Right hindlimb (tissue), 1 donor: ENCODE results near the gene CDC42EP4.

Experiments used
- DNase-seq: peaks from one replicate; pipeline ENCODE4 v3.0.0-alpha.2; 2018

Gene CDC42EP4, protein sequence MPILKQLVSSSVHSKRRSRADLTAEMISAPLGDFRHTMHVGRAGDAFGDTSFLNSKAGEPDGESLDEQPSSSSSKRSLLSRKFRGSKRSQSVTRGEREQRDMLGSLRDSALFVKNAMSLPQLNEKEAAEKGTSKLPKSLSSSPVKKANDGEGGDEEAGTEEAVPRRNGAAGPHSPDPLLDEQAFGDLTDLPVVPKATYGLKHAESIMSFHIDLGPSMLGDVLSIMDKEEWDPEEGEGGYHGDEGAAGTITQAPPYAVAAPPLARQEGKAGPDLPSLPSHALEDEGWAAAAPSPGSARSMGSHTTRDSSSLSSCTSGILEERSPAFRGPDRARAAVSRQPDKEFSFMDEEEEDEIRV

DNA sequence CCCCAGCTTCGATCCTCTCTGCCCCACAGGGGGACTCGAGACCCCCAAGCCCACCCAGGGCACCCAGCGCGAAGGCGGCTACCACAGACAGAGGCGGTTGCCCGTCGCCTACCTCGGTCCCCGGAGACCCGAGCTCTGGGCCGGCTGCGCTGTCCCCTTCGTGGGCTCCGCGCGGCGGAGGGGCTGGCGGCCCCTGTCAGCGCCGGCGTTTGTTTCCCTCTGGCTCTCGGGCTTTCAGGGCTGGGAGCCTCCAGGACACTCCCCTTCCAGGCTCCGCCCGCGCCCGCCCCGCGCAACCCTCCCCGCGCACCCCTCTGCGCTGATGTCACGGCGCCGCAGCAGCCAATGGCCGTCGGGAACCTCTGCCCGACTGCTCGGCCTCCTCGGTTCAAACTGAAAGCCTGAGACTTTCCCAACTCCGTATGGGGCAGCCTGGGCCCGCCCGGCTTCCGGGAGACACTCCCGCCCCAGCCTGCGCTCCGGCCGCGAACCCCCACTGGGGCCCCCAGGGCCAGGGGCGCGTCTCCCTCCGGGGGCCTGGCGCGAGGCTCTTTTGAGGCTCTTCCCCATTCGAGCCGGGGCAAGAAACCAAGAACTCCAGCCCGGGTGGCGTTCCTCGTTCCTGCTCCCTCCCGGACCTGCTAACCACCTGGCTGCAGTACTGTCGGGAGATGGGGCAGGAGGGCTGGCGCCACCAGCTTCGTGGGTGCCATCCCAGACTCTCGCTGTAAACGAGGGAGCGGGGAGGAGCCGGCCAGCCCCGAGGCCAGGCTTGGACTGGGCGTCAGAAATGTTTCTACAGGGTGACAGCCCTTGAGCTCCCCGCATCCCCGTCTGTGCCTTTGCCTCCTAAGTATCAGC, at the start of gene CDC42EP4:
Gene CDC42EP4 (minus strand): TSS at position 221 of the 861 bp plus-strand sequence. CDS start 25,501 bp downstream, outside the sequence.
- peak; percentile 98 for DNase-seq

DNA sequence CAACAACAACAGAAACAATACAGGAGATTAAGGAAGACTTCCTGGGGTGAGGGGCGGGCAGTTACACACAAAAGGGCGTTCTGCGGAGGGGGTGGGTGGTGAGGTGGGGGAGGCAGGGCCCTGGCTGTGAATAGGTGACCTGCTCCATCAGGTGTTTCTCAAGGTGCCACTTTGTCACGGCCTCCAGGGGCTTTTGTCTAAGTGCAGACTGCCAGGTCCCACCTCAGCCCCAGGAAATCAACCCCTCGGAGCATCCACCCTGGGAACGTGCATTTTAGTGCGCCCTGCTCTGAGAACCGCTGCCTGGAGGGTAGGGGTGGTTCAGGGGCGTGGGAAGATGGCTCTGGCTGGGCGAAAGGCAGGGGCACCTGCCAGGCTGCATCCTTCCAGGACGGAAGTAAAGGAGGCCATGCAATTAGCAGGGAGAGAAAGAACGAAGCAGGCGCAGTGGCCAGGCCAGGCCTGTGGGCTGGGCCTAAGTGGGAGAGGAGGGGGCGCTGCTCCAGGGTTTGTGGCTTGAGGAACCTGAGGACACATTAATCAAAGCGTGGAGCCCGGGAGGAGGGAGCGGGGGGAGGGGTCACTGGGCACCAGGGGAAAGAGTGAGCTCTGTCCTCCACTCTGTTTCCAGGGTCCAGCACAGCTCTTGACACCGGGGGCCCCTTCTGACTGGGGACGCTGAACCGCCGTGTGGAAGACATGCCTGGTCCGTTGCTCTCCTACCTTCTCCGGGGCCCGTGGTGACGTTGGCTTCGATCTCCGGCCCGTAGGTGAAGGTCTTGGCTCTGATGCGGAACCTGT, 49.4 kb upstream of the CDC42EP4 start:
- peak; percentile 10 for DNase-seq

DNA sequence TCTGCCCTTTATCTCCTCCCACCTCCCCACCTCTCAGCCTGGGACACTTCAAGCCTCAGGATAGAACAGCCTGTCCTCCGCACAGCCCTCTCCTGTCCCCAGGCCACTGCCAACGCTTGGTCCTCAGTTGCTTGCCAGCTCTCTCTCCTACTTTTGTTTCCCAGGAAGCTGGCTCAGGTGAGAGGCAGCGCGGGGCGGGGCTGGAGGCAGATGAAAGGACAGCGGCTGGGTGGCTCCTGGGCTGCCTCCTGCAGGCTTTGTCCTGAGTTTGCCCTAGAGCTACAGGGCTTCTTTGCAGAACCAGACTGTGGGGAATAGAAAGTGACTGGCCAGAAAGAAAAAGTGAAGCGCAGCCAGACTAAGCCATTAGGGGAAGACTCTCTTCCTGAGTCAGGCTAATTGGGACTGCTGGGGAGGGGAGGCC, 48.2 kb upstream of the CDC42EP4 start:
- no peak for DNase-seq

DNA sequence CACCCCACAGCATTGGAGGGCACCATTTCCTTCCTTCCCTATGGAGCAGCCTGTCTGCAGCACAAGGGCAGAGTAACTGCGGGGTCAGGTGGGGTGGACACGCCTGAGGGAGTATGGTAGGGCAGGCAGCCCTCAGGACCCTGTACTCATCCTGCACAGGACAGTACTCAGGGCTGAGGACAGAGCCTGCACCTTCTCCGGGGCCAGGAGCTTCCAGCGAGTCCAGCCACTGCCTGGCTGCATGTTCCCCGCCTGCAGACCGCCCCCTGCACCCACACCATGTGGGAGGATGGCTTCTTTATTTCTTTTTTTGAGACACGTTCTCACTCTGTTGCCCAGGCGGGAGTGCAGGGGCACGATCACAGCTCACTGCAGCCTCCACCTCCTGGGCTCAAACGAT, 47.6 kb upstream of the CDC42EP4 start:
- no peak for DNase-seq

DNA sequence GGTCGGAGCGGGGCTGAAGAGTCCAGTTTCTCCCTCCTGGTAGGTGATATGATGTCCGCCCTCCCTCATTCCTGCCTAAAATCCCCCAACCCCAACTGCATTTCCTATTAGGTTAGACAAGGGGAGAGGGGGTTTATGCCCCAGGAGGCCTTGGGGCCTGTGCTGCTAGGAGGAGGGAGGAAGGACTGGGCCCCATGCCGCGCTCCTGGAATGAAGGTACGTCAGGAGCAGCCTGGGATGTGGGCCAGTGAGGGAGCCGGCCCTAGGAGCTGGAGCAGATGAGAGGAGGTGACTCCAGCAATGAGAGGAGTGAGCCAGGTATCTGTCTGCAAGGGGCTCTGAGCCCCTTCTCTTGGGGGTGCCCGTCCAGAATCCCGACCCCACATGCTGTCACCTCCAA, 46.9 kb upstream of the CDC42EP4 start:
- no peak for DNase-seq

DNA sequence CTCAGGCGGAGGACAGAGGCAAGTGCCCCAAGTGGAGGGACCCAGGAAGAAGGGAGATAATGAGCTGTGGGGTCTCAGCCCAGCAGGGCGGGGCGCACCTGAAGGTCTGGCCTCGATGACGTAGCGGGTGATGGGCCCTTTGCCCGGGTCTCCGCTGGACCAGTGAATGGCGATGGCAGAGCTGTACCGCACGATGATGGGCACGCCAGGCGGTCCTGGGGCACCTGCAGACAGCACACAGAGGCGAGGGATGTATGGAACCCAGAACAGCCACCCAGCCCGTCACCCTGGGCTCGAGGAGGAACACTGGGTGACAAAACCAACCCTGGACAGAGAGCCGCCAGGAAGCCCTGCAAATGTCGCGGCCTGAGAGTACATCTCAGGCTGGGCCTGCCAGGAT, 46.2 kb upstream of the CDC42EP4 start:
- DNase-seq = no peak

DNA sequence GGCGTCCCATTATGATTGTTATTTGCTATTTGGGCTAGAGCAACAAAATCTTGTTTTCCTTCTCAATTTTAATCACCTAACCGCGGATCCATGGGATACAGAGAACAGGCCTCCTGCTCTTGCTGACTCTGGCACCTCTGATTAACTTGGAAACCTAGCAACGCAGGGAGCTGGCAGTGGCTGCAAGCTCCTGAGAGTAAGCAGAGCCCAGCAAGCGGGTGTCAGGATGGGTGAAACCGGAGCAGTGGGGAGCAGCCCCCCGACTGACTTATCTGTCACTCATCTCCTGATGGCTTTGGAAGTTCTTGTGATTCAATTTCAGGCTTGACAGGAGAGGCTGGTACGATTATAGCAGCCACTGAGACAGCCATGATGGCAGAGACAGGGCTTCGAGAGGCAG, 45.5 kb upstream of the CDC42EP4 start:
- no peak for DNase-seq

DNA sequence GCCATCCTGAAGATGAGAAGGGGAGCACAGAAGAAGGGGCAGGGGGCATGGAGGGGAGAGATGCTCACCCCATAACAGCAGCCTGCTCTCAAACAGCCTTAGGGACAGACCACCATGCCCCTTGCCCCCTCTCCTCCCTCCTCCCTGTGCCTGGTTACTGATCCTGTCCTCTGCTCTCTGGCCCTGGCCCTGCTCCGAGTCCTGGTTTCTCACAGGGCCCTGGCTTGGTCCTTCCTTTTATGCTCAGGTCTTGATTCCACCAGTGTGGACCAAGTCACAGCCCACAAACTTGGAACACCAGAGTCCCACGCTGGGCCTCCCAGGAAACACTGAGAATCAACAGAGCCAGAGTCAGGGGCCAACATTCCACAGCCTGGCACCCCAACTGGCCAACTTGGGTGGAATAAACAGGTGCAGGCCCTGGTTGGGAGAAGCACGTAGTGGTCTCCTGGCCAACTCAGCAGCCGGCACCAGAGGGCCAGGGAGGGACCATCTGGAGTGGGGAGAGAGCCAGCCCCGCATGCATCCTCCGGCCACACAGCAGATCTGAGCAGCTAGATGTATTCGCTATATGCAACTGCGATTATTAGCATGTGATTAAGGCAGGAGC, 44.9 kb upstream of the CDC42EP4 start:
- DNase-seq = no peak

DNA sequence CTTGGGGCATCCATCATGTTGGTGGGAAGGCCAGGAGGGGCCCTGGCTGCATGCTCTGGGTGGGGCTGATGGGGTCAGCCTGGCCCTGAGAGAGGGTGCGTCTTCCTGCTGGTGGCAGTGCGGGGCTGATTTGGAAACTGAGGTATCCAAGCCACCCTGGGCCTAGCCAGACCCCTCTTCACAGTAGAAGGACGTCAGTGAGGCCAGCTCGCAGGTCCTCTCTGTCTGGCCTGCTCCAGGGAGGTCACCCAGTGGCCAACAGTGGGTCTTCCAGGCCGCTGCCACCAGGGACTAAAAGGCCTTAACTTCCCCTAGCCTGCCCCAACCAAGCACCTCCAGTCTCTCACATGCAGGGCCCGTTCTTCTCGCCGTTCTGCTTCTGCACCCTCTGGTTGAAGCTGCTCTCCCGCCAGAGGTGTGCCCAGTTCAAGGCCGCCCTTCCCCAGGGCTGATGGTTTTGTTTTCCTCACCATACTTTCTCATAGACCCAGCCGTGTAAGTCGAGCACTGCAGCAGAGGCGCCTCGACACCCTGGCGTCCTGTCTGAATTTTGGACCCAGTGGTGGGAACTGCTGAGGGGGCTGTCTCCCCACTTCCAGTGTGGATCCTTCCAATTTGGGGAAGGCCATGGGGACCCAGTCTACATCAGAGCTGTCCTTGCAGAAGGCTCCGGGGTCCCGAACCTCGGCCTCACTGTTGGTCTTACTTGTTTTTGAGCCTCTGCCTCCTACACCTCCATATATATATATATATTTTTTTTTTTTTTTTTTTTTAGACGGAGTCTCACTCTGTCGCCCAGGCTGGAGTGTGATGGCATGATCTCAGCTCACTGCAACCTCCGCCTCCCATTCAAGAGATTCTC, 42.9 kb upstream of the CDC42EP4 start:
- DNase-seq = no peak

DNA sequence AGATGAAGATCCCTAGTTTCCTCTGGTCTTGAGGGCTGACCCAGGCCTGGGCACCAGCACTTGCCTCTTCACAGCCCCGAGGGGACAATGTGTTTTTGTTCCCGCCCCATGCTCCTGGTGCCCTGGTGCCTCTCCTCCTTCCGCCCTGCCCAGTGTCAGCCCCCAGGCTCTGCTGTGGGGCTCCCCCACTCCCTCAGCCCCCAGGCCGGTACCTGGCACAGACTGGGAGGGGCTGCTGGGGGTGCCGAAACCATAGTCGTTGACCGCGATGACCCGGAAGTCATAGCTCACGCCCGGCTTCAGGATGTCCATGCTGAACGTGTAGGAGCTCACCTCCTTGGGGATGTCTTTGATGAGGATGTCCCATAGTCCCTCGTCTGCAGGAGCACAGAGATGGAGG, 40.5 kb upstream of the CDC42EP4 start:
- no peak for DNase-seq

DNA sequence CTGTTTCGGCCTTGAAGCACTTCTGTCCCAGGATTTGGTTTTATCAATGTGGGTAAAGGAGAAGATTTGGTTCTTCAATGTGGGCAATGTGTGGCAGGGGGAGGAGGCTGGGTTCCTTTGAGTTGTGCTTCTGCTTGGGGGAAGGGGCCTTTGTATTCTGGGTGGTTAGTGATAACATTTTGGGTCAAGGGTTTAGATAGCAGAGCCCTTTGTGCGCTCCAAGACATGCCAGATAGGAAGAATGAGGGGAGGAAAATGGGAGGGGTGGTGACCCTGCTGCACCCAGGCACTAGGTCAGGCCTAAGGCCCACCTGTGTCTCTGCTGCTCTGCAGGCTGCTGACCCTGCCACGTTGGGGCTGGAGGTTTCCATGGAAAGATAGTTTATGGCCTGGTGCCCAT, 40.0 kb upstream of the CDC42EP4 start:
- no peak for DNase-seq

DNA sequence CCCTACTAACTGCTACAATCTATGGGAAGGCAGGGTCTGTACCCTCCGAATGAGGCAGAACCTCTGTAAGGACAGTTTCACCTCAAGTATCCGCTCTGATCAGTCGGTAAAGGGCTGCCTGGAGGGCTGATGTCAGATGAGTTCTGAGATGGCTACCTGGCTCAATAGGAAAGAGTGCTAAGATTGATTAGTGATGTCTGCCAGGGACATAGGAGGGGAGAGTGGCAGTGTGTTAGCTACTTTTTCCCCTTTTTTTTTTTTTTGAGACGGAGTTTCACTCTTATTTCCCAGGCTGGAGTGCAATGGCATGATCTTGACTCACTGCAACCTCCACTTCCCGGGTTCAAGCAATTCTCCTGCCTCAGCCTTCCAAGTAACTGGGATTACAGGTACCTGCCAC, 39.1 kb upstream of the CDC42EP4 start:
- no peak for DNase-seq

DNA sequence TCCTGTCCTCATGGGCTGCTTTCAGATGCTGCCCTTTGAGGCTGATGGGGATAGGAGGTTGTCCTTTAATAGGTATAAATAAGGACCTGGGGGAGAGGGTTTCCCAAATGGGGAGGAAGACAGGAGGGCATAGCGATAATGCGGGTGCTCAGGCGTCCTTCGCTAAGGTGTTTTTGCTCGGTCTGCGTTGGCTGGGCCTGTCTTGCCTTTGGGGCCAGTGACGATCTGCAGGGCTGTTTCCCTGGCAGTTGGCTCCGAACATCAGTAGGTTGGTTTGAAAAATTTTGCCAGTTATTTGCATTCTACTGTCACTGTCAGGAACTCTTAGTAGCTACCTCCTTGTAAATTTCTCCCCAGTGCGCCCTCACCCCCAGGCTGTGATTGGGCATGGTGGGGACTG, 37.8 kb upstream of the CDC42EP4 start:
- DNase-seq = no peak

DNA sequence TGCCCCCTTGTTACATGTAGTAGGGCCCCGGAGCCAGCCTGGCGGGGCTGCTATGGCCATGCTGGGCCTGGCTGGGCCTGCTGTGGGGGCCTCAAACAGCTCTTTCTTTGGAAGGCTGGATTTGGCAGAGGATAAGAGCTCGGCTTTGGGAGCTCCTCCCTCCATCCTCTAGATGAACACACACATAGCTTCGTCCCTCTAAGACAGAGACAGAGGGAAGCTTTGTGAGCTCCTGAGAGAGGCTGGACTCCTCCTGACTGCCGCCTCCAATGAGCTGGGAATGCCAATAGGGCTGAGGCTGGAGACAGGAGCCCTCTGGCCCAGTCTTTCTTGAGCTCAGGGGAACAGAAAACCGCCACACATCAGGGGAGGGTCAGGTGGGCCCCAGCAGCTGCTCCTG, 37.3 kb upstream of the CDC42EP4 start:
- peak; percentile 79 for DNase-seq

DNA sequence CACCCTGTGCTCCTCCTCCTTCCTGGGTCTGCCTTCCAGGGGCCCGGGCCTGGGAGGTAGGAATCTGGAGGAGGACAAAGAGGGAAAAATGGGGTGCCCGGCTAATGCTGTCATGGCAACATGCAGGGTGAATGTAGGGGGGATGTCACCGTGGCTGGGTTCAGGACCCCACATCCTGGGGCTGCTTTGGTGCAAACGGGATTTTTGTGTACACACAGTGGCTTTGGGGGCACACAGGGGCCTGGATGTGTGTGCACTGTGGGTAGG, 37.0 kb upstream of the CDC42EP4 start:
- DNase-seq = no peak

DNA sequence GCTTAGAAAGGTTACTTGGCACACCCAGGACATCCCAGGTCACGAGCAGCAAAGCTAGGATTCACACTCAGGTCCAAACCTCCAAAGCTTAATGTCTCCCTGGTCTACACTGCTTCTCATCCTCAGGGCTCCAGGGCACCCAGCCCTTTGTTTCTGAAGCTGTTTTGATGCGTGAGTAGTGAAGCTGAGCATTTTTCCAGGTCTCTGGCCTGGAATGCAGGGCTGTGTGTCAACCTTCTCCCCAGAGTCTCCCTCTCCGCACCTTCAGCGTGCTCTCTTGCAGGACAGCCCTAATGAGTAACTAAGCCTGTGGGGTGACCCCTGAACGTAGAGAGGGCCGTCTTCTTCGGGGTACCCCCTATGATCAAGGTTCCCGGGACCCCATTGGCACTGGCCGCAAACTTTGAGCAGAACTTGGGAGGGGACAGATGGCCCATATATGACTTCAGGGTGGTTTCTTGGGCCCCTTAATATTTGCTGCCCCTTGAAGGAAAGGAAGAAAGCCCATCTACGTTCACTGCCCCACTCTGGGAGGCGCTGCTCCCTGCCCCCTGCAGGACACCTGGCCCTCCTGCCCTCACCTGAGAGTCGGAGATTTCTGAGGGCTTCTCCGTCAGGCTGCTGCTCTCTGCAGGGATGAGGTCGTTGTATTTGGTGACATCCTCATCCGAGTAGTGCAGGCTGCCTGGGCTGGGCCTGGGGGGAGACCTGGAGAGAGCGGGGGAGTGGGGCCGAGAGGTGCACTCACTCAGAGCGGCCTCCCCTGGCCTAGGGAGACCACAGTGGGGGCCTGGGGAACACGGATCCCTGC, 36.4 kb upstream of the CDC42EP4 start:
- peak; percentile 12 for DNase-seq

DNA sequence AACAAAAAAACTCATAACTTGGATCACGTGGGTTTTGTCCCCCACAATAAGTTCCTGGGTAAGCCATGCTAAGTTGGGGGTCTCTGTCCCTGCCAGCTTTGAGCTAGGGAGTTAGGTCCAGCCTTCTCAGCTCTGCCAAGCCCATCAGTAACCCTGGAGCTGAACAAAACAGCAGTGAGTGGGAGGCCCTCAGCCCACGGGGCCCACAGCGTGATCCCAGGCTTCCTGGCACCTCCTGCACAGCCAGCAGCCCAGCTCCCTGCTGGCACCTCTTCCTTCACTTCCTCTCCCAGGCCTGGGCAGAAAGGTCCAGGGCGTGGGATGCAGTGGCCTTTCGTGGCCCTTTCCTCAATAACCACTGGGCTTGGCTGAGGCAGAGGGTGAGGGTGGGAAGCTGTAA, 35.5 kb upstream of the CDC42EP4 start:
- peak; percentile 52 for DNase-seq

DNA sequence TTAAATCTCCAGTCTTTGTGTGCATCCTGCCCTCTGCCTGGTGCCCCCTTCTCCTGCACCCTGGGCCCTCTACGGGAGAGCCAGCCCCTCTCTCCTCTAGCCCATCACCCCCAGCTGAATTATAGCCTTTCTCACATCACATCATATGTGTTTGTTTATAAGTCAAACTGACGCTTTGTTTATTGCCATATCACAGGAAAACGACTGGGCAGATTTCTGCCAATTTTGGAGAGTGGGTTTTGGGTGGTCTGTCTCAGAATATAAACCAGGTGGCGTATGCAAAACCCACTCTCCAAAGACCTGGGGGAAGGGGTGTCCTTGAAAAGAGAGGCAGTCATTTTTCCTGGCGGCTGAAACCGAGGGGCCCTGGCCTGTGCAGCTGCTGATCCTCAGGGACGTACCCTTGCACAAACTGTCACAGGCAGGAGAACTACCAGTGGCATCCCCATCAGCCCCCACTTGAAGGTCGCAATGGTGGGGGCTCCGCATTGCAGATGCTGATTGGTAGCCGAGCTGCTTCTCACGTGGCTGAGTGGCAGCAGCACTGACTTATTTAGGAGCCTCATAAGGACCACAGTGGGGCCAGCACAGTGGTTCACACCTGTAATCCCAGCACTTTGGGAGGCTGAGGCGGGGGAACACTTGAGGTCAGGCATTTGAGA, 34.8 kb upstream of the CDC42EP4 start:
- DNase-seq = no peak

DNA sequence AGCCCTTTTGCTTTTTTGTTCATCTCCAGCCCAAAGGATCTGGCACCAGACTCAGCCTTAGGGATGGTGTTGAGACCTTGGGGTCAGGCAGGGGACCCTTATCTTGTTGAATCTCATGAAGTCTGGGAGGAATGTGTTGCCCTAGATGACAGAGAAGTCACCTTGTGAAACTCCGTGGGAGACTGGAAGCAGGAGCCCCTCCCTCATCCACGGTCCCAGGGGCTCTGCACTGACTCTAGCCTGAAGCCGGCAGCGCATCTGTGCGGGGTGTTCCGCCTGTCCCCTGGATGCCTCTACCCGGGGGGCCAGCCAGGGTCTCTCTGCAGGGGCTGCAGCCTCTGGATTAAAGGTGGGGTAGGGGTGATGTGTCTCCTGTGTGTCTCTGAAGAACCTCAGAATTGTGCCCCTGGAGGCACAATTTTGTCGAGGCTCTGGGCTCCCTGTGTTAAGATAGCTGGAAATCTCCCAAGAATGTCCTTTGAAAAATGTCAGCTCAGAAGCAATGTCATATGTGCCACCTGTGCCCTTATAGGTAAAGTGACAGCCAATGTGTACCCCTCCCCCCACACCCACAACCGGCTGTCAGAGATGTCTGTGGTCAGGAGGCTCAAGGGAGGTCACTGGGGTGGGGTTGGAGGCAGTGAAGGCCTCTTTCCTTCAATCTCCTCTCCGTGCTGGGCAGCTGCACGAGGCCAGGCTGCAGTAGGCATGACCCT, 32.1 kb upstream of the CDC42EP4 start:
- no peak for DNase-seq

DNA sequence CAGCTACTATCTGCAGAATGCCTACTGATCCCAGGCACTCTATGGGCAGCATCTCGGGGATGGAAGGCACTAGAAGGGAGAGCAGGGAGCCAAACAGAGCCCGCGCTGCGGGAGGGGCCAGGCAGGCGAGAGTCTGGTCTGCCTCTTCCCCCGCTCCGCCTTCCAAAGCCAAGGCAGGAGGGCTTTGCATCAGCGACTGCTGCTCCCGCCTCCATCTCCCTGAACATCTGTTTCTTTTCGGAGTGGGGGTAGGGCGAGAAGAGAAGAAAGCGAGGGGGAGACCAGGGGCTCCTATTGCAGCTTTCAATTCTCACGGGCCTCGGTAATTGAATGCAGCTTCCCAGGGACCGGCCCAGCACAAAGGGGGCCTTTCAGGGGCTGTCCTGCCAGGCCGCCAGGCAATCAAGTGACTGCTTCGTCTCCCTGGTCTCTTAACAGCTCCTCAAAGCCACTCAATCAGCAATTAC, 31.4 kb upstream of the CDC42EP4 start:
- peak; percentile 92 for DNase-seq
